Measurements from ENCODE around the gene CTU2. TPM values are rescaled to one million over a fixed set of nuclear protein-coding genes. Genes with fewer than 3 reads are reported as not detected.

Gene CTU2
- total and polyA plus RNA-seq, 2 donors (not counting 1 experiment from before 2014, with no cell fraction given), result 7.6 to 11.9 TPM

DNA sequence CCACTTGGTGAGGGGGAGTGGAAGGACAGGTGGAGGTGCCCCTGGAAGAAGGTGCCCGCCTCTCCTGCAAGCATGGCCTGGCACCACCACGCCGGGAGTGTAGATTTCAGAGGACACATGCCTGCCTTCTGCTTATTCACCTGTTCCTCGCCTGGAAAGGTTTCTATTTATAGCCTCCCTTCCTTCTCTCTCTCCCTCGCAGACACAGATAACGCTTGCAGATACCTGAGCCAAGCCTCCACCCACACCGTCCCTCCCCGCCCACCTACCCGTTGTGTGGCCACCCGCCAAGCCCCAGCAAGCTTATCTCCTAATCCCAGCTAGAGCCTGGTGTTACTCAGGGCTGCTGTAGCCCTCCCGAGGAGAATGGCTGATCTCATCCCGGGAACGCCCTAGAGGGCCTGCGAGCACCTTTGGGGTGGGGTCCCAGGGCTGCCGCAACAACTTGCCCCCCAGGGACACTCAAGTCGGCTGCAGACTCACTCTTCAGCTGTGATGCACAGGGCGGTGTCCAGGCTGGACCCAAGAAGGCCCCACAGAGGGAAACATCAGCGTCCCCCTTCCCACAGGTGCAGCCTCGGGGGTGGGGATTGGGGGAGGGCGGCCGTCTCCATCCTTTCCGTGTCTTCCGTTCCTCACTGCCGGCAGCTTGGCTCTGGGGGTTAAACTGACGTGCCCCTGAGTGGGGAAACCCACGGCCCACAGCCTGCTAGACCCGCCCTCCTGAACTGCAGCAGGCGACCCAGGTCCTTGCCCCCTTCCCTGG, 18.1 kb upstream of the CTU2 start:
- no peak overlapping the region for H2AFZ ChIP-seq (ENCODE audit: low read length)
- H3K9me3 ChIP-seq (ENCODE audit: control insufficient read depth, insufficient read depth, low read depth, low read length), result no peaks in the 10 kb centered on the region
- no peaks in the 10 kb centered on the region for H3K79me2 ChIP-seq (ENCODE audit: control insufficient read depth, insufficient read depth, low read length)
- H3K27me3 ChIP-seq (ENCODE audit: control insufficient read depth, insufficient read depth, low read length), result peaks cover 9% of the 10 kb centered on the region
- H4K20me1 ChIP-seq (ENCODE audit: control insufficient read depth, extremely low read depth, insufficient read depth, low read length), result no peaks in the 10 kb centered on the region
- H3K4me2 ChIP-seq (ENCODE audit: extremely low read depth, insufficient read depth, low read length), result no peak overlapping the region
- no peak overlapping the region for H3K27ac ChIP-seq (ENCODE audit: insufficient read depth, low read length)
- peaks cover 10% of the 10 kb centered on the region for H3K4me1 ChIP-seq (ENCODE audit: control insufficient read depth, extremely low read depth, insufficient read depth, low read length)
- DNase-seq (ENCODE audit: low read depth in 2 of 2), result peak in 1 of 2 donors; percentile 20
- H3K9ac ChIP-seq (ENCODE audit: insufficient read depth, low read length), result no peak overlapping the region
- H3K36me3 ChIP-seq (ENCODE audit: control insufficient read depth, insufficient read depth, low read length), result no peaks in the 10 kb centered on the region
- no peak overlapping the region for H3K4me3 ChIP-seq (replicated peaks in 1 of 4; ENCODE audit: control extremely low read depth in 1 of 4, insufficient read depth in 1 of 4, low read depth in 3 of 4, low read length in 4 of 4)
- no peak for TF ChIP-seq EZH2 (IDR thresholded peaks at IDR 0.05; ENCODE audit: low read length, missing control alignments)
- TF ChIP-seq, protein P1, sequence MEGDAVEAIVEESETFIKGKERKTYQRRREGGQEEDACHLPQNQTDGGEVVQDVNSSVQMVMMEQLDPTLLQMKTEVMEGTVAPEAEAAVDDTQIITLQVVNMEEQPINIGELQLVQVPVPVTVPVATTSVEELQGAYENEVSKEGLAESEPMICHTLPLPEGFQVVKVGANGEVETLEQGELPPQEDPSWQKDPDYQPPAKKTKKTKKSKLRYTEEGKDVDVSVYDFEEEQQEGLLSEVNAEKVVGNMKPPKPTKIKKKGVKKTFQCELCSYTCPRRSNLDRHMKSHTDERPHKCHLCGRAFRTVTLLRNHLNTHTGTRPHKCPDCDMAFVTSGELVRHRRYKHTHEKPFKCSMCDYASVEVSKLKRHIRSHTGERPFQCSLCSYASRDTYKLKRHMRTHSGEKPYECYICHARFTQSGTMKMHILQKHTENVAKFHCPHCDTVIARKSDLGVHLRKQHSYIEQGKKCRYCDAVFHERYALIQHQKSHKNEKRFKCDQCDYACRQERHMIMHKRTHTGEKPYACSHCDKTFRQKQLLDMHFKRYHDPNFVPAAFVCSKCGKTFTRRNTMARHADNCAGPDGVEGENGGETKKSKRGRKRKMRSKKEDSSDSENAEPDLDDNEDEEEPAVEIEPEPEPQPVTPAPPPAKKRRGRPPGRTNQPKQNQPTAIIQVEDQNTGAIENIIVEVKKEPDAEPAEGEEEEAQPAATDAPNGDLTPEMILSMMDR (conservative IDR thresholded peaks at IDR 0.05 in 1 of 2, IDR thresholded peaks at IDR 0.05 in 1 of 2; ENCODE audit: low read depth in 1 of 2, low read length in 2 of 2), result no peak

DNA sequence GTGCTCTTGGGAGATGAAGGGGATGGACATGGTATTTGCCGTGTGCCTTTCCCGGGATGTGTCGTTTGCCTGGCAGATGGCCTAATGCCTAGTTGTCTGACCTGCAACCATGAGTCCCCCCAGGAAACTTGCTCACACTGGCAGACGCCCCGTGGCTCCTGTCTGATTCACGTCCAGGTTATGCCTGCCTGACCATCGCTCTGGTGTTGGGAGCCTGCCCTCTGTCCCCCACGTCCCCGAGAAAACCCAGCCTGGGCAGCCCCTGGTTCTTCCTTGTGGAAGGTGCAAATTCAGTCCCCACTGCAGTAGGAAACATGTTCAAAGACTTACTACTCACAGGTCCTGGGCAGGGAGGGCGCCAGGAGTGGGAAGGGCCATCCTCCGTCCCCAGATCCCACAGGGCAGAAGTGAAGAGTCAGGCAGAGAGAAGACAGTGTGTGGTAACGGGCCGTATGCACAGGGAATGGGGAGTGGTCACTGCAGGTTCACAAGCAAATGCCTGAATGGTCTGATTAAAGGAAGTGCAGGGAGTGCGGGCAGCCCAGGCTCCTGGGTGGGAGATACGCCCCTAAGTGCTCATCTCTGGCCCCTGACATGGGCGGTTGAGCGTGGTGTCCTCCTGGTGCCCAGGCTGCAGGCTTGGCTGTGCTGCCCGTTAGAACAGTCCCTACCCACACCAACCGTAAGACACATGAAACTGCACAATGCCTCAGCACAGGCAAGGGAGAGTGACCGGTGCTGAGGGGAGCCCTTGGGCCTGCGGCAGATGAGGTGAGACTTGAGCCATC, 15.8 kb upstream of the CTU2 start:
- Histone ChIP-seq H3K4me2 (ENCODE audit: extremely low read depth, insufficient read depth, low read length) (no peak overlapping the region), H3K27me3 (ENCODE audit: control insufficient read depth, insufficient read depth, low read length) (peaks cover 9% of the 10 kb centered on the region), H3K79me2 (ENCODE audit: control insufficient read depth, insufficient read depth, low read length) (no peaks in the 10 kb centered on the region), H3K9me3 (ENCODE audit: control insufficient read depth, insufficient read depth, low read depth, low read length) (no peaks in the 10 kb centered on the region), H2AFZ (ENCODE audit: low read length) (no peak overlapping the region), H3K36me3 (ENCODE audit: control insufficient read depth, insufficient read depth, low read length) (no peaks in the 10 kb centered on the region), H3K4me3 (replicated peaks in 1 of 4; ENCODE audit: control extremely low read depth in 1 of 4, insufficient read depth in 1 of 4, low read depth in 3 of 4, low read length in 4 of 4) (no peak overlapping the region), H3K9ac (ENCODE audit: insufficient read depth, low read length) (no peak overlapping the region), H3K4me1 (ENCODE audit: control insufficient read depth, extremely low read depth, insufficient read depth, low read length) (peaks cover 3% of the 10 kb centered on the region), H3K27ac (ENCODE audit: insufficient read depth, low read length) (no peak overlapping the region), H4K20me1 (ENCODE audit: control insufficient read depth, extremely low read depth, insufficient read depth, low read length) (no peaks in the 10 kb centered on the region)
- TF ChIP-seq EZH2 (IDR thresholded peaks at IDR 0.05; ENCODE audit: low read length, missing control alignments), result no peak
- TF ChIP-seq, protein P1 (conservative IDR thresholded peaks at IDR 0.05 in 1 of 2, IDR thresholded peaks at IDR 0.05 in 1 of 2; ENCODE audit: low read depth in 1 of 2, low read length in 2 of 2), result no peak
- DNase-seq (ENCODE audit: low read depth in 2 of 2), result no peak

GRCh38 chr16:88691129-88691813, 15.0 kb upstream of the CTU2 start:
- no peak overlapping the region for H3K9ac ChIP-seq (ENCODE audit: insufficient read depth, low read length)
- no peak overlapping the region for H3K27ac ChIP-seq (ENCODE audit: insufficient read depth, low read length)
- DNase-seq (ENCODE audit: low read depth in 2 of 2), result no peak
- no peak overlapping the region for H3K4me2 ChIP-seq (ENCODE audit: extremely low read depth, insufficient read depth, low read length)
- H4K20me1 ChIP-seq (ENCODE audit: control insufficient read depth, extremely low read depth, insufficient read depth, low read length), result no peaks in the 10 kb centered on the region
- TF ChIP-seq, protein P1 (conservative IDR thresholded peaks at IDR 0.05 in 1 of 2, IDR thresholded peaks at IDR 0.05 in 1 of 2; ENCODE audit: low read depth in 1 of 2, low read length in 2 of 2), result no peak
- no peak for TF ChIP-seq EZH2 (IDR thresholded peaks at IDR 0.05; ENCODE audit: low read length, missing control alignments)
- no peak overlapping the region for H2AFZ ChIP-seq (ENCODE audit: low read length)
- no peaks in the 10 kb centered on the region for H3K36me3 ChIP-seq (ENCODE audit: control insufficient read depth, insufficient read depth, low read length)
- no peaks in the 10 kb centered on the region for H3K79me2 ChIP-seq (ENCODE audit: control insufficient read depth, insufficient read depth, low read length)
- H3K9me3 ChIP-seq (ENCODE audit: control insufficient read depth, insufficient read depth, low read depth, low read length), result no peaks in the 10 kb centered on the region
- peaks cover 9% of the 10 kb centered on the region for H3K27me3 ChIP-seq (ENCODE audit: control insufficient read depth, insufficient read depth, low read length)
- no peak overlapping the region for H3K4me3 ChIP-seq (replicated peaks in 1 of 4; ENCODE audit: control extremely low read depth in 1 of 4, insufficient read depth in 1 of 4, low read depth in 3 of 4, low read length in 4 of 4)
- peaks cover 2% of the 10 kb centered on the region for H3K4me1 ChIP-seq (ENCODE audit: control insufficient read depth, extremely low read depth, insufficient read depth, low read length)

All from fibroblast of lung (primary cell).